ENCODE results near the gene NFIA.

GRCh38 chr1:61377242-61377958 lies 295.0 kb downstream of the NFIA start:
- TF ChIP-seq POLR2A (IDR thresholded peaks at IDR 0.05; ENCODE audit: low read depth, low read length) = no peak
- no peak for TF ChIP-seq POLR2AphosphoS5 (IDR thresholded peaks at IDR 0.05; ENCODE audit: low read depth, low read length)
- TF ChIP-seq TAF1 (IDR thresholded peaks at IDR 0.05; ENCODE audit: low read depth, low read length) = no peak
- TF ChIP-seq POU2F2 (IDR thresholded peaks at IDR 0.05; ENCODE audit: low read depth, low read length) = no peak

Measured in GM12891 (cell line).